Measurements from ENCODE around the gene ANKRD40. TPM values are rescaled to one million over a fixed set of nuclear protein-coding genes. Genes with fewer than 3 reads are reported as not detected.

ANKRD40 gene
- total and polyA plus RNA-seq, 9 of the 15 experiments (the other 6 are each of a cell fraction or from before 2014, with no cell fraction given), result 9.0 to 28.9 (median 27.7) TPM

GRCh38 chr17:50659179-50659578, 48.5 kb downstream of the ANKRD40 start:
- Histone ChIP-seq H3K9ac (ENCODE audit: insufficient read depth in 1 of 2, low read depth in 2 of 2, low read length in 2 of 2) (peak overlapping the region in 1 of 2 experiments; percentile 66; a peak in 2 of 4 replicates), H3K4me2 (ENCODE audit: insufficient read depth, low read length) (no peak overlapping the region), H2AFZ (ENCODE audit: low read depth, low read length) (peak overlapping the region; percentile 44; the same call in 1 of the 2 replicates), H3K9me1 (ENCODE audit: control insufficient read depth, insufficient read depth, low read length) (peaks cover 8% of the 10 kb centered on the region), H3K27me3 (ENCODE audit: control insufficient read depth in 2 of 2, insufficient read depth in 2 of 2, low read length in 2 of 2) (no peaks in the 10 kb centered on the region; a peak in 1 of 5 replicates), H4K20me1 (replicated peaks; ENCODE audit: control insufficient read depth, insufficient read depth, low read length) (no peaks in the 10 kb centered on the region), H3K36me3 (ENCODE audit: control insufficient read depth, insufficient read depth, low read length) (no peaks in the 10 kb centered on the region), H3K79me2 (ENCODE audit: control insufficient read depth, insufficient read depth, low read length) (no peaks in the 10 kb centered on the region), H3K27ac (ENCODE audit: extremely low read depth, low read depth, low read length) (no peak overlapping the region), H3K9me3 (replicated peaks; ENCODE audit: control insufficient read depth, insufficient read depth, low read depth, low read length) (no peaks in the 10 kb centered on the region), H3K4me3 (no peak overlapping the region), H3K4me1 (replicated peaks in 1 of 2; ENCODE audit: control insufficient read depth in 2 of 2, insufficient read depth in 2 of 2, low read length in 2 of 2) (peaks cover 50 to 55% of the 10 kb centered on the region in 2 experiments)
- TF ChIP-seq KDM5B (IDR thresholded peaks at IDR 0.05; ENCODE audit: insufficient replicate concordance, low read depth, low read length), result no peak
- TF ChIP-seq CTBP1 (IDR thresholded peaks at IDR 0.05; ENCODE audit: borderline replicate concordance), result no peak
- no peak for TF ChIP-seq ZNF764 (CRISPR knock-in tag; IDR thresholded peaks at IDR 0.05; ENCODE audit: low read depth)
- in situ Hi-C loops (cut with MboI) (no loop called here), intact Hi-C loops (cut with micrococcal nuclease) (no loop called here)
- FAIRE-seq (no peak), ATAC-seq (no peak), DNase-seq (ENCODE audit: extremely low read depth in 1 of 4, low spot score in 3 of 4) (no peak)
- POLR2A ChIA-PET, result interaction anchor here (0.7 to 2.1 kb wide), 3 partner anchors 11 to 20 kb away, joined by 3 to 5 read pairs (median 4); no protein-coding TSS in a partner anchor
- no TSS peak for BruUV-seq (replicated peaks)
- CTCF ChIA-PET (ENCODE audit: low intra/inter-chr PET ratio), result no interaction called here
- 82% methylated on average over 8 of the region's 10 CpGs for WGBS (ENCODE audit: insufficient coverage, low coverage, missing lambda C conversion rate)

- no peaks in the 10 kb centered on the region for H4K20me1 ChIP-seq (replicated peaks; ENCODE audit: control insufficient read depth, insufficient read depth, low read length)
- in situ Hi-C loops (cut with MboI) (no loop called here), intact Hi-C loops (cut with micrococcal nuclease) (no loop called here)
- peaks cover 44 to 51% of the 10 kb centered on the region in 2 experiments for H3K4me1 ChIP-seq (replicated peaks in 1 of 2; ENCODE audit: control insufficient read depth in 2 of 2, insufficient read depth in 2 of 2, low read length in 2 of 2)
- peak in 1 of 4 experiments; percentile 45 for DNase-seq (ENCODE audit: extremely low read depth in 1 of 4, low spot score in 3 of 4)
- peak overlapping the region in 1 of 2 experiments; percentile 66; a peak in 3 of 4 replicates for H3K9ac ChIP-seq (ENCODE audit: insufficient read depth in 1 of 2, low read depth in 2 of 2, low read length in 2 of 2)
- BruUV-seq (replicated peaks), result no TSS peak
- no peaks in the 10 kb centered on the region for H3K36me3 ChIP-seq (ENCODE audit: control insufficient read depth, insufficient read depth, low read length)
- H3K9me3 ChIP-seq (replicated peaks; ENCODE audit: control insufficient read depth, insufficient read depth, low read depth, low read length), result no peaks in the 10 kb centered on the region
- FAIRE-seq, result no peak
- POLR2A ChIA-PET, result interaction anchor here (1.1 to 2.1 kb wide), 4 partner anchors 8 to 19 kb away, joined by 3 to 5 read pairs (median 4); no protein-coding TSS in a partner anchor
- H2AFZ ChIP-seq (ENCODE audit: low read depth, low read length), result peak overlapping the region; percentile 44; the same call in 1 of the 2 replicates
- ATAC-seq, result peak; percentile 11; the same call in 2 of the 3 replicates
- 38% methylated on average over 5 of the region's 6 CpGs for WGBS (ENCODE audit: insufficient coverage, low coverage, missing lambda C conversion rate)
- peaks cover 8% of the 10 kb centered on the region for H3K9me1 ChIP-seq (ENCODE audit: control insufficient read depth, insufficient read depth, low read length)
- H3K27ac ChIP-seq (ENCODE audit: extremely low read depth, low read depth, low read length), result no peak overlapping the region
- no peak overlapping the region for H3K4me3 ChIP-seq
- no peaks in the 10 kb centered on the region; a peak in 1 of 5 replicates for H3K27me3 ChIP-seq (ENCODE audit: control insufficient read depth in 2 of 2, insufficient read depth in 2 of 2, low read length in 2 of 2)
- no peaks in the 10 kb centered on the region for H3K79me2 ChIP-seq (ENCODE audit: control insufficient read depth, insufficient read depth, low read length)
- no peak overlapping the region for H3K4me2 ChIP-seq (ENCODE audit: insufficient read depth, low read length)
- CTCF ChIA-PET (ENCODE audit: low intra/inter-chr PET ratio), result no interaction called here
- TF ChIP-seq ZNF384 (IDR thresholded peaks at IDR 0.05; ENCODE audit: low read depth, low read length), result no peak
- TF ChIP-seq ZKSCAN8 (CRISPR knock-in tag; IDR thresholded peaks at IDR 0.05), result no peak
- no peak for TF ChIP-seq RREB1 (CRISPR knock-in tag; IDR thresholded peaks at IDR 0.05)
- no peak for TF ChIP-seq GATAD2A (IDR thresholded peaks at IDR 0.05)
- TF ChIP-seq NR0B1 (IDR thresholded peaks at IDR 0.05; ENCODE audit: partially characterized antibody), result no peak
Observed at GRCh38 chr17:50658616-50659015, 49.1 kb downstream of the ANKRD40 start.
